Pancreas (tissue), 10 donors: Measurements from ENCODE around the gene ZNF544. TPM values are rescaled to one million over a fixed set of nuclear protein-coding genes. Genes with fewer than 3 reads are reported as not detected.

Experiments
- ATAC-seq, 4 donors: fragments of 200-7000 bp; cut with Tn5 transposase; one replicate each; pipeline versions ENCODE4 v1.8.0 to v1.9.1; 2020; ENCODE audit warnings: mild to moderate bottlenecking in 4 of 4, moderate library complexity in 4 of 4
- DNase-seq, 6 donors: peaks; one replicate each; pipeline ENCODE4 v3.0.0-alpha.2; 2020
- FAIRE-seq: peaks from 2 replicates; lab custom pipeline; 2012; peaks lifted over from hg19 to GRCh38; lab: Jason Lieb, UNC
- H3K27ac ChIP-seq, 4 donors: fragments of 200-600 bp; sonication (generic); 1 replicate in 3 of 4; 2 replicates in 1 of 4; pipeline versions ENCODE4 v1.5.0 to v1.8.0; 2020
- H3K27me3 ChIP-seq, 4 donors: fragments of 200-600 bp; one replicate each; pipeline ENCODE4 v1.8.0; 2021
- H3K36me3 ChIP-seq, 3 donors: fragments of 200-600 bp; sonication (generic) in 1 of 3; one replicate each; pipeline versions ENCODE4 v1.5.0 to v1.8.0; 2020 to 2021
- H3K4me1 ChIP-seq, 3 donors: fragments of 200-600 bp; one replicate each; pipeline ENCODE4 v1.8.0; 2021
- H3K4me3 ChIP-seq, 4 donors: fragments of 200-600 bp; sonication (generic) in 2 of 4; one replicate each; pipeline versions ENCODE4 v1.5.0 to v1.8.0; 2020 to 2021
- H3K9me3 ChIP-seq, 4 donors: fragments of 200-600 bp; one replicate each; pipeline ENCODE4 v1.8.0; 2021
- WGBS, 2 donors: extraction: QIAGEN DNeasy Blood & Tissue Kit; methylation state at CpG; one replicate each; pipeline ENCODE4 v1.1.7; 2013; 5-methylcytosine and 5-hydroxymethylcytosine counted together
- intact Hi-C, 3 donors: fragments of 100-400 bp; cut with DNase I; formaldehyde crosslinking; loops; one replicate each; pipeline versions ENCODE4 v1.11.1 to v1.14.2; 2022
- polyA plus RNA-seq, 2 donors: library from polyadenylated mRNA; stranded (reverse); fragments of 200-250 nt; gene quantifications; one replicate each; pipeline ENCODE4 v1.2.3, GENCODE V29; 2013
- total RNA-seq, 6 donors: library from RNA; stranded (reverse); fragmentation: NEBNext Ultra II Directional in 4 of 6; extraction: Animal tissue kit (Norgen Biotek cat#: 25700) in 4 of 6; gene quantifications; one replicate each; pipeline versions ENCODE4 v1.2.1 to v1.2.4, GENCODE V29; 2021 to 2023
- TF ChIP-seq, protein P1 (sequence below), 4 donors: fragments of 200-600 bp; sonication (generic) in 3 of 4; IDR thresholded peaks; one replicate each; pipeline versions ENCODE4 v1.5.0 to v1.8.0; 2021; ENCODE audit warnings: antibody characterized with exemption in 4 of 4
- donor health status: healthy with polysubstance abuse.
- donor health status: DM: no; HTN: no; CAD: no; lungs with moderate emphysema.
- donor health status: DM: no; HTN: no; CAD: no.
- donor health status: control.
- donor health status: control.
- donor health status: Bipolar disorder and iron deficiency.
- donor health status: DM: yes; HTN: yes; CAD: no.
- donor health status: DM: no; HTN: no; CAD: no.
- donor health status: DM: no; HTN: no; CAD: no.
- donor health status: DM: yes; HTN: yes; CAD: no.

Gene ZNF544
- total RNA-seq (10 to 100 TPM in 2 of 6 donors, 1 to 10 TPM in 4; 6.5 to 15.8 (median 7.9) TPM), polyA plus RNA-seq (10 to 100 TPM; 11.2 to 13.1 TPM)

DNA sequence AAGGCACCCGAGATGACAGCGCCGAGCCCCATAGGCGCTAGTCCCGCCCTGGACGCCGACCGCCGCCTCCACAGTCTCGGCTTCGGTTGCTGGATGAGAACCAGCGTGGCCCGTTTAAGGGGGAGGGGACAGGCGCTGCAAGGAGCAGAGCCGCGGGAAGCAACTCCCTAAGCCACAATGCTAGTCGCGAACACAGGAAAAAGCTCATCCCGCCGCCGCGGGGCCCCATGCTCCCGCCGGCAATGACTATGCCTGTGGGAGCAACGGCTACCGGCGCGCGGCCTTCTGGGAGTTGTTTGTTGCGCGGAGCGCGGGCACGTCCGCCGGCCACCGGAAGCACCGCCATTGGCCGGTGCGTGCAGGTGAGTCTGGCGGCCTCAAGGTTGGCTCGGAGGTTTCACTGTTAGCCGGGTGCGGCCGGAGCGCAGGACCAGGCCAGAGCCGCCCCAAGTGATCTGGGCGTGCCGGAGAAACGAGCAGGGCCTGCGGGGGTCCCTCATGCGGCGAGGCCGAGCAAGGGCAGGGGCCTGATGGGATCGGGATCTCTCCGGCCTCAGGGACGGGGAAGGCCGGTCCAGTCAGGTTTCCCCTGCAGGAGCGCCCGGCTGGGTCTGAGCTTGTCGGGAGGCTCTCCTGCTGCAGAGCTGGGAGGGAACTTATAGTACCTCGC is at the start of gene ZNF544:
ZNF544 (plus strand) TSS at position 330 of the 670 bp plus-strand sequence. CDS start 15,110 bp downstream, outside the sequence.
- no peaks in the 10 kb centered on the region for H3K27me3 ChIP-seq
- H3K9me3 ChIP-seq: no peaks in the 10 kb centered on the region
- TF ChIP-seq, protein P1, sequence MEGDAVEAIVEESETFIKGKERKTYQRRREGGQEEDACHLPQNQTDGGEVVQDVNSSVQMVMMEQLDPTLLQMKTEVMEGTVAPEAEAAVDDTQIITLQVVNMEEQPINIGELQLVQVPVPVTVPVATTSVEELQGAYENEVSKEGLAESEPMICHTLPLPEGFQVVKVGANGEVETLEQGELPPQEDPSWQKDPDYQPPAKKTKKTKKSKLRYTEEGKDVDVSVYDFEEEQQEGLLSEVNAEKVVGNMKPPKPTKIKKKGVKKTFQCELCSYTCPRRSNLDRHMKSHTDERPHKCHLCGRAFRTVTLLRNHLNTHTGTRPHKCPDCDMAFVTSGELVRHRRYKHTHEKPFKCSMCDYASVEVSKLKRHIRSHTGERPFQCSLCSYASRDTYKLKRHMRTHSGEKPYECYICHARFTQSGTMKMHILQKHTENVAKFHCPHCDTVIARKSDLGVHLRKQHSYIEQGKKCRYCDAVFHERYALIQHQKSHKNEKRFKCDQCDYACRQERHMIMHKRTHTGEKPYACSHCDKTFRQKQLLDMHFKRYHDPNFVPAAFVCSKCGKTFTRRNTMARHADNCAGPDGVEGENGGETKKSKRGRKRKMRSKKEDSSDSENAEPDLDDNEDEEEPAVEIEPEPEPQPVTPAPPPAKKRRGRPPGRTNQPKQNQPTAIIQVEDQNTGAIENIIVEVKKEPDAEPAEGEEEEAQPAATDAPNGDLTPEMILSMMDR (IDR thresholded peaks at IDR 0.05): no peak
- FAIRE-seq (no peak), DNase-seq (peak; percentile 67 to 91 (median 76)), ATAC-seq (peak; percentile 98 to 99 (median 99))
- intact Hi-C loops: no loop called here
- H3K36me3 ChIP-seq: peaks cover 0 to 25% (median 18%) of the 10 kb centered on the region in 3 donors
- peaks cover 0 to 6% (median 5%) of the 10 kb centered on the region in 3 donors for H3K4me1 ChIP-seq
- 0 to 1% methylated on average over 56 to 62 of the region's 62 CpGs for WGBS, 2 donors
- peak within 1 kb of the TSS in 3 of 4 donors; percentile 33 to 40 (median 35) for H3K27ac ChIP-seq
- peak within 1 kb of the TSS; percentile 46 to 90 (median 59) for H3K4me3 ChIP-seq

DNA sequence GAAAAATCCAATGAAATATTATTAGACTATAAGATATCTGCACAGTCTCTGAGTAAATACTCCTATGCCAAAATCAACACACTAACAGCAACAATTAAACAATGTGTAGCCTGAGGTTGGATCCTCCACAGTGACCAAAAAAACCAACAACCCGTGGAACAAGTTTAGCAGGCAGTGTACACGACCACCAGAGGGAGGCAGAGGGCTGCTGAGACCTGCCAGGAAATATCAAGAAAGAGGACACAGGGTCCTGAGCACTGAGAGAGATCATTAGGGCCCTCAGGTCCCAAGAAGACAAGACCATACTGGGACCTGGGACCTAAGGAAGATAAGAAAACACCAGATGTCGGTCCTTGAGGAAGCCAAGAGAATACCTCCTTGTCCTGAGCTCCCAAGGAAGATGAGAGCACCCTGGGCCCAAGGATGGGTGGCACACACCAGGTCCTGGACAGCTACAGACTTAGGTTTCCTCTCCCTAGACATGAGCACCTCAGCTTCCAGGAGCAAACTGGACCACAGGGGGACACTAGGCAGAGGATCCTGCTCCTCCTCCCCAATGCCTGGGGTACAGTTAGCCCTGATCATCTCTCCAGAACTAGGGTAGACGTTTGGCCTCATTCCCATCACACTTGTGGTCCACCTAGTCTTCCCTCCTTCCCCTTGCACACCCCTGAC is 46.7 kb upstream of the ZNF544 start:
- FAIRE-seq: no peak
- intact Hi-C loops: no loop called here

DNA sequence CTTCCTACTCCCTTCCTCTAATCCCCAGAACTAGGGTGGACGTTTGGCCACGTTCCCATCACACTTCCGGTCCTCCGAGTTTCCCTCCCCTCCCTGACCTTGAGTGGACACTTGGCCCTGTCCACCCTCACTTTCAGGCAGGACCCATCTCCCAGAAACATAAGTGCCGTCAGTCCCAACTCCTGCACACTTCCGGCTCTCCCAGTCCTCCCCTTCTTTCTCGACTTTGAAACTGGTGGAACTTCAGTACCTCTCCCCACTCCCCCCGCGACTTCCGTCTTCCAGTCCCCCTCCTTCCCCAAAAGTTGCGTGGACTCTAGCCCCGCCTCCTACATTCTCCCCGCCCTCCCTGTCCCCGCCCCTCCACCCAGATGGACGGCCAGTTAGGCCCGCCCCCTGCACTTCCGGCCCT is 46.1 kb upstream of the ZNF544 start:
- Histone ChIP-seq H3K27me3 (no peaks in the 10 kb centered on the region), H3K9me3 (peaks cover 0 to 22% (median 1%) of the 10 kb centered on the region in 4 donors), H3K27ac (peak overlapping the region; percentile 84 to 99 (median 98)), H3K36me3 (peaks cover 5 to 25% (median 8%) of the 10 kb centered on the region in 3 donors), H3K4me1 (peaks cover 0 to 3% (median 0%) of the 10 kb centered on the region in 3 donors), H3K4me3 (peak overlapping the region in 3 of 4 donors; percentile 16 to 93 (median 74))
- intact Hi-C loops: no loop called here
- FAIRE-seq (no peak), ATAC-seq (peak in 1 of 4 donors; percentile 92), DNase-seq (peak in 1 of 6 donors; percentile 93)
- 4% methylated on average over 17 of the region's 17 CpGs for WGBS, 2 donors
- TF ChIP-seq, protein P1 (IDR thresholded peaks at IDR 0.05): no peak

More for the DNA sequence above, 46.7 kb upstream of the ZNF544 start:
- Histone ChIP-seq H3K4me1 (peaks cover 0 to 3% (median 0%) of the 10 kb centered on the region in 3 donors), H3K4me3 (peak overlapping the region in 3 of 4 donors; percentile 16 to 93 (median 74)), H3K9me3 (peaks cover 0 to 22% (median 1%) of the 10 kb centered on the region in 4 donors), H3K36me3 (peaks cover 5 to 20% (median 6%) of the 10 kb centered on the region in 3 donors), H3K27me3 (no peaks in the 10 kb centered on the region), H3K27ac (peak overlapping the region; percentile 16 to 99 (median 98))
- TF ChIP-seq, protein P1 (IDR thresholded peaks at IDR 0.05): peak in 1 of 4 donors; percentile 14
- no peak for ATAC-seq
- 31 to 34% methylated on average over 4 of the region's 4 CpGs for WGBS, 2 donors
- peak in 2 of 6 donors; percentile 18 to 27 for DNase-seq

DNA sequence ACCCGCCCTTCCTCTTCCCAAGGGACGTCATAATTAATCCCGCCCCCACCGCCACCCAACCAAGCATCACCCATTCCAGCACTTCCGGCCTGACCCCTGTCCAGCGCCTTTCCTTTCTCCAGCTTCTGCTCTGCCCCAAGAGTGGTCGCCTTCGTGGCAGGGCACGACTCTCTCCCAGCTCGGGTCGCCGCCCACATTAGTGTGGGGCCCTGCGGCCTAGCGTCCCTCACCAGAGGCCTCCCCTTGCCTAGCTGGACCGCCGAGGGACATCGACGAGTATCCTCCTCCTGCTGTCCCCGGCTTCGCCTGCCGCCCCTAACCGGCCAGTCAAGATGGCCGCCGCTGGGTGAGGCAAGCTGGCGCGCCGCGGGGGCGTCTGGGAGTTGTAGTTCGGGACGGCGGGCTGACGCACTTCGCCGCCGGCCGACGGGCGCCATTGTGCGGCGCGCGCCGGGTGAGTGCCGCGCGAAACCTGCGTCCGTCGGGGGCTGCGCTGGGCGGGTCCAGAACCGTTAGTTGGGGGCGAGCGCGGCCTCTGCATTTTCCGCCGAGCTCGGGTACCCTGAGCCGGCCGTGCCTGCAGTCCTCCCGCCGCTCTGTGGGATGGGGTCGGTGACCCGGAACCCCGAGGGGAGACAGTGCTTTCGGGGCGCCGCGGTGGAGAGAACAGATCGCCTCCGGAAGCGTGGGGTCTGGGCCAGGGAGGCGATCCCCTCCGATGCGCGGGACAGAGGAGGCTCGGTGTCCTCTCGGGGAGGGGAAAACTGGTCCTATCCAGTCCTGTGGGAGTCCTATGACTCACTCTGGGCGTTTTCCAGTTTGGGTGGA is 45.5 kb upstream of the ZNF544 start, which contains the start of gene ZNF274:
ZNF274 (plus strand) TSS at position 73 of the 828 bp plus-strand sequence. CDS start 905 bp downstream, outside the sequence.
- peaks cover 5 to 26% (median 12%) of the 10 kb centered on the region in 3 donors for H3K36me3 ChIP-seq
- intact Hi-C loops: no loop called here
- H3K9me3 ChIP-seq: peaks cover 0 to 22% (median 1%) of the 10 kb centered on the region in 4 donors

More for the DNA sequence above, 45.5 kb upstream of the ZNF544 start, which contains the start of gene ZNF274:
- WGBS, 2 donors: 1% methylated on average over 73 to 80 of the region's 80 CpGs
- no peak for FAIRE-seq
- TF ChIP-seq, protein P1 (IDR thresholded peaks at IDR 0.05): no peak
- ATAC-seq: peak; percentile 95 to 99 (median 96)
- peaks cover 0 to 3% (median 0%) of the 10 kb centered on the region in 3 donors for H3K4me1 ChIP-seq
- peak; percentile 90 to 97 (median 94) for DNase-seq
- H3K4me3 ChIP-seq: peak within 1 kb of the TSS; percentile 74 to 93 (median 84)
- peak within 1 kb of the TSS; percentile 84 to 99 (median 98) for H3K27ac ChIP-seq
- no peaks in the 10 kb centered on the region for H3K27me3 ChIP-seq
